ENCODE measurements around the gene CGREF1. TPM values are rescaled to one million over a fixed set of nuclear protein-coding genes. Genes with fewer than 3 reads are reported as not detected.

The CGREF1 gene
- total RNA-seq, 1 experiment from 2014 or later, result 2.1 TPM

DNA sequence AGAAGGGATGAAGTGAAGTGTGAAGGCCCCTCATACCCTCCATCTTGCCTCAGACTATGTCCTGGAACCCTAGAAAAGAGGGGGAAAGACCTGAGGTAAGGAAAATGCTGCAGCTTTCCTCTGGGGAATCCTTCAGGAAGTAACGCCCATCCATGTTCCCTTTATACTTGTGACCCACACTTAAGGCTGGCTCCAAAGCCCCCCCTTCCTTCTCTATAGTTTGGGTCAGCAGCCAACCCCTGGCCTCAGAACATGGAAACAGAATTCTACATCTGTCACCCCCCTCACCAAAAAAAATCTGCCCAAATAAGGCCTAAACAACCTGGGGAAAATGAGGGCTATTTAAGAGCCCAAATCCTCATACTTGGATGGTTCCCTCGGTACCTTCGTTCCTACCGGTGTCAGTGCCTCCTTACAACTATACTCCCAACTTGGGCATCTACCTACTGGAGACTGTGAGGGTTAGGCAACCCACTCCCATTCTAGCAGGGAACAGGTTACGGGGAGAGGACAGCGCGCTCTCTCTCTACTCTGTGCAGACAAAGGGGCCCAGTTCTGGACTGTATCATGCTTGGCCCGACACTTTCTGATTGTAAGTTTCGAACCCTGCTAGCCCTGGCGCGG lies 48.2 kb downstream of the CGREF1 start:
- H3K14ac ChIP-seq (ENCODE audit: insufficient read depth, low read length), result peak overlapping the region; percentile 1; the same call in 1 of the 2 replicates
- H3K36me3 Mint-ChIP-seq (ENCODE audit: insufficient read depth in 1 of 3, low read depth in 3 of 3), result peaks cover 18 to 44% (median 43%) of the 10 kb centered on the region in 3 experiments; a peak in 6 of 7 replicates

More for the DNA sequence above, 48.2 kb downstream of the CGREF1 start:
- Mint-ChIP-seq H3K9me3 (no peaks in the 10 kb centered on the region; a peak in 1 of 5 replicates), H3K27ac (peak overlapping the region; percentile 78 to 95 (median 91); a peak in 5 of 7 replicates), H3K4me3 (peak overlapping the region; percentile 94 to 97), H3K27me3 (ENCODE audit: low read depth) (peaks cover 7% of the 10 kb centered on the region; the same call in 1 of the 2 replicates), H3K4me1 (peaks cover 14 to 17% of the 10 kb centered on the region in 2 experiments)
- H4K91ac ChIP-seq (ENCODE audit: insufficient read length, low read depth, low read length), result no peak overlapping the region
- H4K8ac ChIP-seq (replicated peaks; ENCODE audit: insufficient read length, low read depth, low read length), result no peak overlapping the region
- H3K9ac ChIP-seq (ENCODE audit: extremely low read depth, insufficient read length, low read length), result peak overlapping the region; percentile 85
- H2BK12ac ChIP-seq (ENCODE audit: insufficient read length, low read depth, low read length), result no peak overlapping the region
- peaks cover 5% of the 10 kb centered on the region; the same call in 1 of the 2 replicates for H3K79me2 ChIP-seq (ENCODE audit: insufficient read depth, low read length)
- peaks cover 2% of the 10 kb centered on the region for H3K79me1 ChIP-seq (ENCODE audit: insufficient read depth, low read depth, low read length, poor library complexity, severe bottlenecking)
- TF ChIP-seq, protein P1, sequence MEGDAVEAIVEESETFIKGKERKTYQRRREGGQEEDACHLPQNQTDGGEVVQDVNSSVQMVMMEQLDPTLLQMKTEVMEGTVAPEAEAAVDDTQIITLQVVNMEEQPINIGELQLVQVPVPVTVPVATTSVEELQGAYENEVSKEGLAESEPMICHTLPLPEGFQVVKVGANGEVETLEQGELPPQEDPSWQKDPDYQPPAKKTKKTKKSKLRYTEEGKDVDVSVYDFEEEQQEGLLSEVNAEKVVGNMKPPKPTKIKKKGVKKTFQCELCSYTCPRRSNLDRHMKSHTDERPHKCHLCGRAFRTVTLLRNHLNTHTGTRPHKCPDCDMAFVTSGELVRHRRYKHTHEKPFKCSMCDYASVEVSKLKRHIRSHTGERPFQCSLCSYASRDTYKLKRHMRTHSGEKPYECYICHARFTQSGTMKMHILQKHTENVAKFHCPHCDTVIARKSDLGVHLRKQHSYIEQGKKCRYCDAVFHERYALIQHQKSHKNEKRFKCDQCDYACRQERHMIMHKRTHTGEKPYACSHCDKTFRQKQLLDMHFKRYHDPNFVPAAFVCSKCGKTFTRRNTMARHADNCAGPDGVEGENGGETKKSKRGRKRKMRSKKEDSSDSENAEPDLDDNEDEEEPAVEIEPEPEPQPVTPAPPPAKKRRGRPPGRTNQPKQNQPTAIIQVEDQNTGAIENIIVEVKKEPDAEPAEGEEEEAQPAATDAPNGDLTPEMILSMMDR (conservative IDR thresholded peaks at IDR 0.05), result no peak
- no peak overlapping the region for H4K5ac ChIP-seq (ENCODE audit: insufficient read length, low read depth, low read length)
- no peak for DNase-seq
- no peak overlapping the region for H3K27ac ChIP-seq (ENCODE audit: insufficient read length, low read depth, low read length)
- no peak overlapping the region for H2BK15ac ChIP-seq (ENCODE audit: low read depth, low read length)
- H3K56ac ChIP-seq (ENCODE audit: insufficient read length, low read depth, low read length), result no peak overlapping the region
- H3K9me3 ChIP-seq (ENCODE audit: control insufficient read depth, low read depth, low read length), result no peaks in the 10 kb centered on the region
- H4K20me1 ChIP-seq (ENCODE audit: control insufficient read depth, insufficient read depth, insufficient read length), result no peaks in the 10 kb centered on the region
- H2BK20ac ChIP-seq (ENCODE audit: low read depth, low read length, poor library complexity, severe bottlenecking), result no peak overlapping the region
- no CpG with 5 or more reads among the region's 11 CpGs for WGBS (ENCODE audit: extremely low coverage, insufficient read length, low lambda C conversion rate)
- no peak overlapping the region for H3K18ac ChIP-seq (ENCODE audit: insufficient read length, low read depth, low read length)
- peak overlapping the region; percentile 97 for H3K4me2 ChIP-seq (ENCODE audit: insufficient read depth, insufficient read length, low read length)
- no peak overlapping the region for H3K23ac ChIP-seq (ENCODE audit: insufficient read length, low read depth, low read length)
- no peak overlapping the region for H2AFZ ChIP-seq (ENCODE audit: low read length)
- no peak overlapping the region for H2BK120ac ChIP-seq (ENCODE audit: low read depth, low read length, poor library complexity, severe bottlenecking)
- H3K23me2 ChIP-seq (ENCODE audit: insufficient read length, low read depth, low read length, poor library complexity, severe bottlenecking), result peaks cover 12% of the 10 kb centered on the region
- no peak overlapping the region for H2BK5ac ChIP-seq (ENCODE audit: insufficient read length, low read length)
- H3K27me3 ChIP-seq (ENCODE audit: insufficient read depth, low read length), result no peaks in the 10 kb centered on the region
- H2AK5ac ChIP-seq (ENCODE audit: insufficient read length, low read length), result no peak overlapping the region
- no peak overlapping the region for H3K4ac ChIP-seq (ENCODE audit: low read depth, low read length)
- no peak overlapping the region for H3T11ph ChIP-seq (ENCODE audit: low read length)
- H3K4me1 ChIP-seq (ENCODE audit: insufficient read depth, low read length), result no peaks in the 10 kb centered on the region

All from H9 (cell line).